HG03108 (cell line): Measurements from ENCODE around the gene EDC4.
A peak's percentile ranks its signal among the peaks of the same experiment; 100 is the strongest.
"Not testable (repeated sequence)": the region's sequence is repeated elsewhere in the genome, so short reads cannot be mapped to it uniquely, and the experiment has no call there.

Experiments used
- ATAC-seq: cut with Tn5 transposase; IDR thresholded peaks from one replicate; pipeline ENCODE4 v1.9.1; 2021; ENCODE audit warnings: moderate library complexity; ENCODE audit not compliant: unreplicated experiment

Gene EDC4, protein sequence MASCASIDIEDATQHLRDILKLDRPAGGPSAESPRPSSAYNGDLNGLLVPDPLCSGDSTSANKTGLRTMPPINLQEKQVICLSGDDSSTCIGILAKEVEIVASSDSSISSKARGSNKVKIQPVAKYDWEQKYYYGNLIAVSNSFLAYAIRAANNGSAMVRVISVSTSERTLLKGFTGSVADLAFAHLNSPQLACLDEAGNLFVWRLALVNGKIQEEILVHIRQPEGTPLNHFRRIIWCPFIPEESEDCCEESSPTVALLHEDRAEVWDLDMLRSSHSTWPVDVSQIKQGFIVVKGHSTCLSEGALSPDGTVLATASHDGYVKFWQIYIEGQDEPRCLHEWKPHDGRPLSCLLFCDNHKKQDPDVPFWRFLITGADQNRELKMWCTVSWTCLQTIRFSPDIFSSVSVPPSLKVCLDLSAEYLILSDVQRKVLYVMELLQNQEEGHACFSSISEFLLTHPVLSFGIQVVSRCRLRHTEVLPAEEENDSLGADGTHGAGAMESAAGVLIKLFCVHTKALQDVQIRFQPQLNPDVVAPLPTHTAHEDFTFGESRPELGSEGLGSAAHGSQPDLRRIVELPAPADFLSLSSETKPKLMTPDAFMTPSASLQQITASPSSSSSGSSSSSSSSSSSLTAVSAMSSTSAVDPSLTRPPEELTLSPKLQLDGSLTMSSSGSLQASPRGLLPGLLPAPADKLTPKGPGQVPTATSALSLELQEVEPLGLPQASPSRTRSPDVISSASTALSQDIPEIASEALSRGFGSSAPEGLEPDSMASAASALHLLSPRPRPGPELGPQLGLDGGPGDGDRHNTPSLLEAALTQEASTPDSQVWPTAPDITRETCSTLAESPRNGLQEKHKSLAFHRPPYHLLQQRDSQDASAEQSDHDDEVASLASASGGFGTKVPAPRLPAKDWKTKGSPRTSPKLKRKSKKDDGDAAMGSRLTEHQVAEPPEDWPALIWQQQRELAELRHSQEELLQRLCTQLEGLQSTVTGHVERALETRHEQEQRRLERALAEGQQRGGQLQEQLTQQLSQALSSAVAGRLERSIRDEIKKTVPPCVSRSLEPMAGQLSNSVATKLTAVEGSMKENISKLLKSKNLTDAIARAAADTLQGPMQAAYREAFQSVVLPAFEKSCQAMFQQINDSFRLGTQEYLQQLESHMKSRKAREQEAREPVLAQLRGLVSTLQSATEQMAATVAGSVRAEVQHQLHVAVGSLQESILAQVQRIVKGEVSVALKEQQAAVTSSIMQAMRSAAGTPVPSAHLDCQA (N-terminal part only)

DNA sequence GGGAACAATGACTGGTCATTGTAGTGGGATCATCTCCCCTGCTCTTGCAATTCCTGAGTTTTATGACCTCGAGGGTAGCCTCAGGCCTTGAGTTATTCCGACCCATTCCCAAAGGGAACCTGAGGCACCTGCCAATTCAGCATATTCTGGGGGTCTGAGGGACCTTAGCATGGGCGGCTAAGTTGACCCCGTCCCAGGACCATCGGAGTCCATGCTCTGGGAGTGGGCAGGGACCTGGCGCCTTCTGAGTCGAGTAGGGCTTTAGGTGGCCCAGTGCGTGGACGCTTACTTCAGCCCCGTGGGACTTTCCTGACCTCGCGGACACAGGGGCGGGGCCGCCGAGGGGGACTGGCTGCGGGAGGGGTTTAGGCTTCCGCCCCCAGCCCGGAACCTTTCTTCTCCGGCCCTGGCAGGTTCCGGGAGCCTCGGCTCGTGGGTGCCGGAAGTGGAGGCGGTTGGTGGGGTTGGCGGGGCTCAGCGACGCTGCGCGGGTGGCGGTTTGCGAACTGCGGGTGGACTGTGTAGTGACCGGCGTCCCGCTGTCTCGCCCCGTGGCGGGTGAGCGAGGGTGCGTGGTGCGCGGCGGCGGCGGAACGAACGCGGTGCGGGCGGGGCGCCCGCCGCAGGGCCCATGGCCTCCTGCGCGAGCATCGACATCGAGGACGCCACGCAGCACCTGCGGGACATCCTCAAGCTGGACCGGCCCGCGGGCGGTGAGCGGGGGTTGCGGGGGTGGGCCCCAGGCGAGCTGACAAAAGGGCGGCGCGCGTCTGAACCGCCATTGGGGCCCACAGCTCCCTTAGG is at the start of gene EDC4:
TSS of gene EDC4 (plus strand) at position 422 of the 804 bp plus-strand sequence. CDS start at position 632, 210 bp downstream.
- peak; percentile 78 for ATAC-seq

GRCh38 chr16:67825119-67825518 is 47.7 kb upstream of the EDC4 start:
- ATAC-seq, result no peak

GRCh38 chr16:67825906-67826305 is 46.9 kb upstream of the EDC4 start:
- ATAC-seq, result no peak

GRCh38 chr16:67828651-67829050 is 44.2 kb upstream of the EDC4 start:
- ATAC-seq, result no peak

GRCh38 chr16:67833030-67833414 is 39.8 kb upstream of the EDC4 start:
- no peak for ATAC-seq

GRCh38 chr16:67833415-67834241 is 39.2 kb upstream of the EDC4 start:
- peak; percentile 95 for ATAC-seq

DNA sequence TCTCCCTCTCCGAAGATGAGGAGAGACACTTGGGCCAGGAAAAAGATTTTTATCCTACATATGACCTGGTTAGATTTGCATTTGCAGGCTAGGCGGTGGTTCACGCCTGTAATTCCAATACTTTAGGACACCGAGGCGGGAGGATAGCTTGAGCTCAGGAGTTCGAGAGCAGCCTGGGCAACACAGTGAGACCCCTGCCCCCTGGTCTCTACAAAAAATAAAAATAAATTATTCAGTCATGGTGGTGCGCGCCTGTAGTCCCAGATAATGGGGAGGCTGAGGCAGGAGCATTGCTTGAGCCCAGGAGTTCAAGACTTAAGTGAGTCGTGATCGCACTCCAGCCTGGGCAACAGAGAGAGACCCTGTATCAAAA is 38.6 kb upstream of the EDC4 start:
- no peak for ATAC-seq

- ATAC-seq, result not testable (repeated sequence)
Measured at GRCh38 chr16:67837190-67837589, 35.7 kb upstream of the EDC4 start.

GRCh38 chr16:67837811-67838210 is 35.0 kb upstream of the EDC4 start:
- no peak for ATAC-seq

- ATAC-seq, result no peak
Measured at GRCh38 chr16:67841198-67841815, 31.5 kb upstream of the EDC4 start.

- ATAC-seq, result peak; percentile 35
Measured at GRCh38 chr16:67841816-67842508, 30.9 kb upstream of the EDC4 start, which contains the start of gene THAP11. TSS of gene THAP11 (plus strand) at chr16:67842320. CDS start at chr16:67842555, 235 bp downstream.

- peak; percentile 5 for ATAC-seq
Measured at GRCh38 chr16:67842509-67843342, 30.1 kb upstream of the EDC4 start.

DNA sequence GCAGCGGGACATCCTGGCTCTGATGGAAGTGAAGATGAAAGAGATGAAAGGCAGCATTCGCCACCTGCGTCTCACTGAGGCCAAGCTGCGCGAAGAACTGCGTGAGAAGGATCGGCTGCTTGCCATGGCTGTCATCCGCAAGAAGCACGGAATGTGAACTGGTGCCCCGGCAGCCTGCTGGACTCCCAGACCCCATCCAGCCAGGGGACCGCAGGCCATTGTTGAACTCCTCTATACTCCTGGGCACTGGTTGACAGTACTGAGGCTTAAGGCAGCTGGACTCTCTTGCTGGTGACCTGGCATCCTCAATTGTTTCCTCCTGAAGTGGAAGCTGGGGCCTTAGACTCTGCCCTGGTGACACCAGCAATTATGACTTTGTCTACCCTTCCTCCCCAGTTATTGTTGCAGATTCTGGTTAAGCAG is 29.5 kb upstream of the EDC4 start:
- ATAC-seq, result no peak

- ATAC-seq, result no peak
Measured at GRCh38 chr16:67844497-67844896, 28.4 kb upstream of the EDC4 start.

DNA sequence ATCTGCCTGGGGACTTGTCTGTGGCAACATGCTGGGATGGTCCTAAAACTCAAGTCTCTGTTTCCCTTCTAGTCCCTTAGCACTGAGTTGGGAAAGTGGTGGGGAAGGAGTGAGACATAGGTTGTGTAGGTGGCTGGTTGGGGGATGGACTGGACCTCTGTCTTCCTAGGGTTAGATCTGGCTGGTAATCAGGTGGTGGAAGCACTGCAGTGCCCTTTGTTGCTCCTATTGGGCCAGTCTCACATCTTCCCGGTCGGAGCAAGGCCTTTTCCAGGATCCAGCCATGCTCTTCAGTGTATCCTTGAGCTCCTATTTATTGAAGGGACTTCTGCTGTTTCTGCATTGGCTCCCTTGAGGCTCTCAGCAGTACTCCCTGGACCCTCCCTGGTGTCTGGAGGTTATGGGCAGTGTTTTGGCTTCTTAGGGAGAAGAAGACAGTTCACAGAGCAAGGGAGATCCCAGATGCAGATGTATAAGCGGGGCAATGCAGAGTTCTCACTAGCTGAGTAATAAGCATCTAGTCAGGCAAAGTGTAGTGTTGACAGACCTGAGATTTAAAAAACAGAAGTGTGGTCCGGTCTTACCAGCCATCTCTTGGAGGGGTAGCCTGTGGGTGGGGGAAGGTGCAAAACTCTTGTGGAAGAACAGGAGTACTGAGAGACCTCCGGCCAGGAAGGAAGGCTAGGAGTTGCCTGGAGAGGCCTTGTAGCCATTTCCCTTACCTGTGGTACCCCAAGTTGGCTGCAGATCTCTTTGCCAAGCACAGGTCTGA is 27.4 kb upstream of the EDC4 start:
- no peak for ATAC-seq

- no peak for ATAC-seq
Measured at GRCh38 chr16:67846063-67846319, 26.9 kb upstream of the EDC4 start.
